ENCODE results near the gene LENG9.

Gene LENG9

GRCh38 chr19:54464630-54465425, 1.2 kb upstream of the LENG9 start:
- Histone ChIP-seq H3K9me3 (replicated peaks in 1 of 2; ENCODE audit: control insufficient read depth in 2 of 2, insufficient read depth in 1 of 2, low read depth in 1 of 2, low read length in 2 of 2) (no peaks in the 10 kb centered on the region), H2AFZ (ENCODE audit: low read length) (peak overlapping the region; percentile 99)
- no CpG with 5 or more reads among the region's 87 CpGs for WGBS, 2 donors (ENCODE audit: extremely low coverage in 2 of 2, insufficient read length in 2 of 2, insufficient replicate concordance in 1 of 2)

DNA sequence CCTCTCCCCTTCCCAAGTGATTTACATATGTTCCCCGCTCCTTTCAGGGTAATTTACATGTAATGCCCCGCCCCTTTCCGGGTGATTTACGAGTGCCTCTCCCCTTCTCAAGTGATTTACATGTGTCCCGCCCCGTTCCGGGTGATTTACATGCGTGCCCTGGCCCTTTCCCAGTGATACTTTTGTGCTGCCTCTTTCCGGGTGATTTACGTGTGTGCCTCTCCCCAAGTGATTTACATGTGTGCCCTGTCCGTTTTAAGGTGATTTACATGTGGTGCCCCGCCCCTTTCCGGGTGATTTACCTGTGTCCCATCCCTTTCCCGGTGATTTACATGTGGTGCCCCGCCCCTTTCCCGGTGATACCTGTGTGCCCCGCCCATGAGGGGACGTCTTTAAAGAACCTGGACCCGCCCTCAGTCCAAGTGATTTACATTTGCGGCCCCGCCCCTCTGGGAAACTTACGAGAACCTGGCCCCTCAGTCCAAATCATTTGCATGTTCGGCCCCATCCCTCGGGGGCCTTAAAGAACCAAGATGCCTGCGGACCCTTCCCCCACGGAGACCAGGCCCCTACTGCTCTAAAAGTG, 559 bp upstream of the LENG9 start:
- Histone ChIP-seq H3K23ac (ENCODE audit: low read depth, low read length, poor library complexity) (peak overlapping the region; percentile 31), H2BK120ac (ENCODE audit: low read depth, low read length) (no peak overlapping the region), H2AFZ (ENCODE audit: low read length) (peak overlapping the region; percentile 99), H3K36me3 (replicated peaks in 1 of 2; ENCODE audit: control insufficient read depth in 2 of 2, insufficient read depth in 2 of 2, low read length in 2 of 2) (peaks cover 20 to 31% of the 10 kb centered on the region in 2 donors), H3K4me1 (ENCODE audit: control insufficient read depth in 2 of 2, insufficient read depth in 1 of 2, low read depth in 1 of 2, low read length in 2 of 2) (peaks cover 2 to 3% of the 10 kb centered on the region in 2 donors), H3K79me1 (ENCODE audit: low read depth, low read length) (peaks cover 2% of the 10 kb centered on the region), H3K9ac (ENCODE audit: low read depth, low read length, poor library complexity) (peak overlapping the region; percentile 60), H4K91ac (ENCODE audit: low read depth, low read length, poor library complexity) (no peak overlapping the region), H2AK5ac (ENCODE audit: low read depth, low read length) (no peak overlapping the region), H3K18ac (ENCODE audit: low read length) (peak overlapping the region; percentile 95), H3K4ac (ENCODE audit: low read length) (no peak overlapping the region), H4K8ac (ENCODE audit: low read depth, low read length) (no peak overlapping the region), H3K27me3 (ENCODE audit: control insufficient read depth in 3 of 3, insufficient read depth in 3 of 3, low read depth in 1 of 3, low read length in 3 of 3) (peaks cover 0 to 6% (median 0%) of the 10 kb centered on the region in 3 experiments), H2BK15ac (ENCODE audit: low read length) (peak overlapping the region; percentile 49), H3K4me3 (ENCODE audit: low read length in 2 of 2) (peak overlapping the region; percentile 69 to 92), H3K14ac (ENCODE audit: low read length) (no peak overlapping the region), H3K9me3 (replicated peaks in 1 of 2; ENCODE audit: control insufficient read depth in 2 of 2, insufficient read depth in 1 of 2, low read depth in 1 of 2, low read length in 2 of 2) (no peaks in the 10 kb centered on the region), H2BK5ac (ENCODE audit: low read length) (peak overlapping the region; percentile 94), H2BK12ac (ENCODE audit: low read length) (no peak overlapping the region), H3K4me2 (ENCODE audit: insufficient read depth, low read length, poor library complexity, severe bottlenecking) (peak overlapping the region; percentile 96), H3K27ac (replicated peaks; ENCODE audit: low read length) (peak overlapping the region; percentile 98)
- DNase-seq (ENCODE audit: low spot score): peak; percentile 91
- WGBS, 2 donors (ENCODE audit: extremely low coverage in 2 of 2, insufficient read length in 2 of 2, insufficient replicate concordance in 1 of 2): no CpG with 5 or more reads among the region's 26 CpGs

More at GRCh38 chr19:54464630-54465425, 1.2 kb upstream of the LENG9 start:
- H4K8ac ChIP-seq (ENCODE audit: low read depth, low read length): peak overlapping the region; percentile 96
- H3K27ac ChIP-seq (replicated peaks; ENCODE audit: low read length): peak overlapping the region; percentile 98
- H3K14ac ChIP-seq (ENCODE audit: low read length): no peak overlapping the region
- H3K23ac ChIP-seq (ENCODE audit: low read depth, low read length, poor library complexity): peak overlapping the region; percentile 80
- H3K18ac ChIP-seq (ENCODE audit: low read length): peak overlapping the region; percentile 95
- H2BK12ac ChIP-seq (ENCODE audit: low read length): no peak overlapping the region
- H3K27me3 ChIP-seq (ENCODE audit: control insufficient read depth in 3 of 3, insufficient read depth in 3 of 3, low read depth in 1 of 3, low read length in 3 of 3): peaks cover 0 to 13% (median 0%) of the 10 kb centered on the region in 3 experiments
- peak overlapping the region; percentile 65 for H3K9ac ChIP-seq (ENCODE audit: low read depth, low read length, poor library complexity)
- H4K91ac ChIP-seq (ENCODE audit: low read depth, low read length, poor library complexity): no peak overlapping the region
- H3K4ac ChIP-seq (ENCODE audit: low read length): no peak overlapping the region
- H3K4me1 ChIP-seq (ENCODE audit: control insufficient read depth in 2 of 2, insufficient read depth in 1 of 2, low read depth in 1 of 2, low read length in 2 of 2): peaks cover 2 to 9% of the 10 kb centered on the region in 2 donors
- H3K4me3 ChIP-seq (ENCODE audit: low read length in 2 of 2): peak overlapping the region; percentile 69 to 92
- peak overlapping the region; percentile 84 for H2AK5ac ChIP-seq (ENCODE audit: low read depth, low read length)
- no peaks in the 10 kb centered on the region for H3K79me1 ChIP-seq (ENCODE audit: low read depth, low read length)
- no peak overlapping the region for H2BK120ac ChIP-seq (ENCODE audit: low read depth, low read length)
- peak overlapping the region; percentile 96 for H3K4me2 ChIP-seq (ENCODE audit: insufficient read depth, low read length, poor library complexity, severe bottlenecking)
- H2BK15ac ChIP-seq (ENCODE audit: low read length): peak overlapping the region; percentile 74
- H2BK5ac ChIP-seq (ENCODE audit: low read length): peak overlapping the region; percentile 94
- peak; percentile 88 for DNase-seq (ENCODE audit: low spot score)
- H3K36me3 ChIP-seq (replicated peaks in 1 of 2; ENCODE audit: control insufficient read depth in 2 of 2, insufficient read depth in 2 of 2, low read length in 2 of 2): peaks cover 14 to 24% of the 10 kb centered on the region in 2 donors

DNA sequence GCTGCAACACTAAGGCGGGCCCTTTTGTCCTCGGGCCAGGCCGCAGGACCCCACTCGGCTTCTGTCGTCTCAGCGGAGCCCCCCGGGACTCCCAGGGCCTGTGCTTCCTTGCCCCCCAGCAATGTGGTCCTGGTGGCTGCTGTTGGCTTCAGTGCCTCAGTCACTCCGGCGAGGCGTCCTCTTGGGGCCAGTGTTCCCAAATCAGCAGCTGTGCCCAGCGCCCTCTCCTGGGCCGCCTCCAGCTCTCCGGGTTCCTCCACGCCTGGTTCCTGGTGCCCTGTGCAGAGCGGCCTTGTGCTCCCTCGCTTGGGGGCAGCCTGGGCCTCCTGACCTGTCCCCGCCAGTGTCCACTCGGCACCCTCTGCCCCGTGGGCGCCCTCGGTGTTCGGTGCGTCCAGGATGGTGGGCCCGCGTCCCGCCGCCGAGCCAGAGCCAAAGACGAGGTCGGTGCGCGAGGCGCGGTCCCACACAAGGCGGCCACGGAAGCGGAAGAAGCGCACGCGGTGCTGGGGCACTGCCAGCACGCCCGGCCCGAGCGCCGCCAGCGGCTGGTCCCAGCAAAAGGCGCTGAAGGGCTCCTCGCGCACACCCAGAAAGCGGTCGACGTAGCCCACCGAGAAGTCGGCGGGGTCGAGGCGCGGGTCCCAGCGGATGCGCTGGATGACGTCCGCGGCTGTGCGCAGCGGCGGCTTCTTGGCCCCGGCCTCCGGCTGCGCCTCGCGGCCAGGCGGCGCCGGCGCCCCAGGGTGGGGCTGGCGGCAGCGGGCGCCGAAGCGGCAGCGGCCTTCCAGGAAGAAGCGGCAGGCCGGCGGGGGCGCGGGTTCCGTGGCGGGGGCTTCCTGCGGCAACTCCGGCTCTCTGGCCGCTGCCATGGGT, 685 bp downstream of the LENG9 start:
- Histone ChIP-seq H3K36me3 (replicated peaks in 1 of 2; ENCODE audit: control insufficient read depth in 2 of 2, insufficient read depth in 2 of 2, low read length in 2 of 2) (peaks cover 32 to 43% of the 10 kb centered on the region in 2 donors), H2BK15ac (ENCODE audit: low read length) (peak overlapping the region; percentile 78), H2BK5ac (ENCODE audit: low read length) (no peak overlapping the region), H3K14ac (ENCODE audit: low read length) (peak overlapping the region; percentile 96), H3K4me1 (ENCODE audit: control insufficient read depth in 2 of 2, insufficient read depth in 1 of 2, low read depth in 1 of 2, low read length in 2 of 2) (peaks cover 2 to 3% of the 10 kb centered on the region in 2 donors), H4K8ac (ENCODE audit: low read depth, low read length) (peak overlapping the region; percentile 93), H2AFZ (ENCODE audit: low read length) (no peak overlapping the region), H3K79me1 (ENCODE audit: low read depth, low read length) (peaks cover 5% of the 10 kb centered on the region), H3K4me3 (ENCODE audit: low read length in 2 of 2) (peak overlapping the region in 1 of 2 donors; percentile 92), H4K91ac (ENCODE audit: low read depth, low read length, poor library complexity) (no peak overlapping the region), H3K4ac (ENCODE audit: low read length) (peak overlapping the region; percentile 98), H2BK120ac (ENCODE audit: low read depth, low read length) (peak overlapping the region; percentile 35), H3K27ac (replicated peaks; ENCODE audit: low read length) (peak overlapping the region; percentile 60), H2AK5ac (ENCODE audit: low read depth, low read length) (peak overlapping the region; percentile 97), H3K18ac (ENCODE audit: low read length) (peak overlapping the region; percentile 98), H3K27me3 (ENCODE audit: control insufficient read depth in 3 of 3, insufficient read depth in 3 of 3, low read depth in 1 of 3, low read length in 3 of 3) (peaks cover 0 to 6% (median 0%) of the 10 kb centered on the region in 3 experiments), H3K4me2 (ENCODE audit: insufficient read depth, low read length, poor library complexity, severe bottlenecking) (peak overlapping the region; percentile 96), H3K9me3 (replicated peaks in 1 of 2; ENCODE audit: control insufficient read depth in 2 of 2, insufficient read depth in 1 of 2, low read depth in 1 of 2, low read length in 2 of 2) (no peaks in the 10 kb centered on the region), H3K23ac (ENCODE audit: low read depth, low read length, poor library complexity) (peak overlapping the region; percentile 98), H2BK12ac (ENCODE audit: low read length) (peak overlapping the region; percentile 16), H3K9ac (ENCODE audit: low read depth, low read length, poor library complexity) (peak overlapping the region; percentile 99)
- DNase-seq (ENCODE audit: low spot score): peak; percentile 59
- whole genome bisulfite sequencing, 2 donors (ENCODE audit: extremely low coverage in 2 of 2, insufficient read length in 2 of 2, insufficient replicate concordance in 1 of 2): no CpG with 5 or more reads among the region's 91 CpGs
